Kasumi-1 (cell line): ENCODE measurements around the gene SHLD2.
"Not testable (repeated sequence)": the region's sequence is repeated elsewhere in the genome, so short reads cannot be mapped to it uniquely, and the experiment has no call there.

Source experiments
- DNase-seq, 2 experiments: peaks; one replicate each; lab custom pipeline; 2025; lab: John Stamatoyannopoulos, UW

SHLD2 gene

GRCh38 chr10:87085537-87085936, 9.5 kb upstream of the SHLD2 start:
- no peak for DNase-seq

GRCh38 chr10:87089746-87090145, 5.3 kb upstream of the SHLD2 start:
- no peak for DNase-seq

GRCh38 chr10:87090779-87091178, 4.2 kb upstream of the SHLD2 start:
- no peak for DNase-seq

GRCh38 chr10:87092376-87092860, 2.6 kb upstream of the SHLD2 start:
- peak in 1 of 2 experiments; percentile 4 for DNase-seq

GRCh38 chr10:87092861-87093631, 2.0 kb upstream of the SHLD2 start:
- DNase-seq, result peak; percentile 39 to 73

GRCh38 chr10:87093632-87094372, 1.2 kb upstream of the SHLD2 start:
- DNase-seq, result peak; percentile 61 to 70

- DNase-seq, result peak; percentile 75 to 89
Measured at GRCh38 chr10:87095236-87095945, 385 bp downstream of the SHLD2 start.

- no peak for DNase-seq
Measured at GRCh38 chr10:87101996-87102395, 7.0 kb downstream of the SHLD2 start.

- DNase-seq, result not testable (repeated sequence)
Measured at GRCh38 chr10:87104727-87105126, 9.7 kb downstream of the SHLD2 start.

- no peak for DNase-seq
Measured at GRCh38 chr10:87105446-87106124, 10.6 kb downstream of the SHLD2 start.

- DNase-seq, result not testable (repeated sequence)
Measured at GRCh38 chr10:87118122-87118521, 23.1 kb downstream of the SHLD2 start.

- DNase-seq, result not testable (repeated sequence)
Measured at GRCh38 chr10:87119029-87119428, 24.0 kb downstream of the SHLD2 start.

- DNase-seq, result not testable (repeated sequence)
Measured at GRCh38 chr10:87123351-87123750, 28.3 kb downstream of the SHLD2 start.

GRCh38 chr10:87127048-87127447, 32.0 kb downstream of the SHLD2 start:
- not testable (repeated sequence) for DNase-seq

GRCh38 chr10:87127607-87128156, 32.7 kb downstream of the SHLD2 start:
- DNase-seq, result not testable (repeated sequence)

- peak; percentile 69 to 81 for DNase-seq
Measured at GRCh38 chr10:87132176-87132575, 37.2 kb downstream of the SHLD2 start.

- DNase-seq, result peak; percentile 57 to 61
Measured at GRCh38 chr10:87133936-87134335, 38.9 kb downstream of the SHLD2 start.

- DNase-seq, result not testable (repeated sequence)
Measured at GRCh38 chr10:87134440-87134839, 39.4 kb downstream of the SHLD2 start.

- not testable (repeated sequence) for DNase-seq
Measured at GRCh38 chr10:87137478-87137877, 42.5 kb downstream of the SHLD2 start.

- not testable (repeated sequence) for DNase-seq
Measured at GRCh38 chr10:87142230-87143108, 47.5 kb downstream of the SHLD2 start.

- DNase-seq, result not testable (repeated sequence)
Measured at GRCh38 chr10:87143109-87143418, 48.1 kb downstream of the SHLD2 start.
